Measurements from ENCODE around the gene TRIO.
A peak's percentile ranks its signal among the peaks of the same experiment; 100 is the strongest.

TRIO gene

DNA sequence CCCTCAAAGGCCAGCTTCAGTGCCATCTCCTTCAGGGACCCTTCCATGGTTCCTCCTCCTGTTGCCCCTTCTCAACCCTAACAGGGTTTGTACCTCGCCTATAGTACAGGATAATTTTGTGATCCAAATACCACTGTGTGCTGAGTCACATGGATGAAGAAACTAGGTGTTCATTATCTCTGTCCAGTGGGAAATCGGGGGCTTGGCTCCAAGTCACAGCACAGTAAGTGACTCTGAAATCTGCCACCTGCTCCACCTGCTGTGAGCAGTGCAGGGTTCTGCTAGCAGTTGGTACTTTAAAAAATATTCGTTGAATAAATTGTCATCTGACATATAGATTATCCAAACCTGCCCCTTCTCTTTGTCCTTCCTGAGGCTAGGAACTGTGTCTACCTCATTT, 315.3 kb downstream of the TRIO start:
- Histone ChIP-seq H3K4me1 (ENCODE audit: control insufficient read depth in 1 of 2, insufficient read depth in 1 of 2, low read depth in 1 of 2, low read length in 1 of 2) (peaks cover 4% of the 10 kb centered on the region in 2 experiments), H3K27me3 (no peaks in the 10 kb centered on the region), H3K36me3 (no peaks in the 10 kb centered on the region), H3K4me3 (ENCODE audit: low read depth in 1 of 2, low read length in 1 of 2) (no peak overlapping the region), H3K9me3 (no peaks in the 10 kb centered on the region), H3K27ac (no peak overlapping the region)
- no peak for TF ChIP-seq CTCF (IDR thresholded peaks at IDR 0.05)

DNA sequence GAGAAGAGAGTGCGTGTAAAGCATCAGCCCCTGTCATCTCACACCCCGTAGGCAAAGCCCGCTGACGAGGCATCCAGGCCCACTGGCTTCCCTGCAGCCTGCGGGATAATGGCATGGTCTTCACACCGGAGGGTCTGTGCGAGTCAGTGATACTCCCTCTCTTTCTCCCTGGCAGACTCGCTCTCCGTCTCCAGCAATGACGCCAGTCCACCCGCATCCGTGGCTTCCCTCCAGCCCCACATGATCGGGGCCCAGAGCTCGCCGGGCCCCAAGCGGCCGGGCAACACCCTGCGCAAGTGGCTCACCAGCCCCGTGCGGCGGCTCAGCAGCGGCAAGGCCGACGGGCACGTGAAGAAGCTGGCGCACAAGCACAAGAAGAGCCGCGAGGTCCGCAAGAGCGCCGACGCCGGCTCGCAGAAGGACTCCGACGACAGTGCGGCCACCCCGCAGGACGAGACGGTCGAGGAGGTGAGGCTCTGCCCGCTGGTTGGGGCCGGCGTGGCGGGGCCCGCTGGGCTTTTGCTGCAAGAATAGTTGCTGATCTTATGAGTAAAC, 317.8 kb downstream of the TRIO start:
- Histone ChIP-seq H3K27ac (no peak overlapping the region), H3K36me3 (no peaks in the 10 kb centered on the region), H3K4me1 (ENCODE audit: control insufficient read depth in 1 of 2, insufficient read depth in 1 of 2, low read depth in 1 of 2, low read length in 1 of 2) (peaks cover 26 to 27% of the 10 kb centered on the region in 2 experiments), H3K27me3 (no peaks in the 10 kb centered on the region), H3K9me3 (no peaks in the 10 kb centered on the region), H3K4me3 (ENCODE audit: low read depth in 1 of 2, low read length in 1 of 2) (no peak overlapping the region)
- TF ChIP-seq CTCF (IDR thresholded peaks at IDR 0.05): no peak

- H3K27me3 ChIP-seq: no peaks in the 10 kb centered on the region
- H3K27ac ChIP-seq: peak overlapping the region; percentile 77
- H3K36me3 ChIP-seq: no peaks in the 10 kb centered on the region
- H3K9me3 ChIP-seq: no peaks in the 10 kb centered on the region
- no peak overlapping the region for H3K4me3 ChIP-seq (ENCODE audit: low read depth in 1 of 2, low read length in 1 of 2)
- peaks cover 26 to 27% of the 10 kb centered on the region in 2 experiments for H3K4me1 ChIP-seq (ENCODE audit: control insufficient read depth in 1 of 2, insufficient read depth in 1 of 2, low read depth in 1 of 2, low read length in 1 of 2)
- no peak for TF ChIP-seq CTCF (IDR thresholded peaks at IDR 0.05)
These were observed 319.5 kb downstream of the TRIO start for GRCh38 chr5:14462681-14463080.

DNA sequence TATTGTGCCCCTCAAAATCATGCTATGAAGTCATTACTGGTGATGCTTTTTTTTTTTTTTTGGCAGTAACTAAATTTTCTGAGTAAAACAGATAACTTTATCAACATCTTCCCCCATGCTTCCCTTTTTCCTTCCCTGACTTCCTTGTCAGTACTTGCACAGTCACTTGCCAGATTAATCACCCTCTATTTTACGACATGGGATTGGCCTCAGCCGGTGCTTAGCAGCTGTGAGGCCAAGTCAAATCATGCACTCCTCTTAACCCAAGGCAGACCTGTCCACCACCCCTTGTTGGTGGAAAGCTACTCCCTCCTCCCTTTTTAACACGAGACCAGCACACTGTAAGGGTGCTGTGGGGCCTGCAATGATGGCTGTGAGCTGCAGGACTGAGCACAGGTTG, 320.5 kb downstream of the TRIO start:
- no peaks in the 10 kb centered on the region for H3K27me3 ChIP-seq
- H3K36me3 ChIP-seq: no peaks in the 10 kb centered on the region
- H3K27ac ChIP-seq: peak overlapping the region; percentile 77
- no peak for TF ChIP-seq CTCF (IDR thresholded peaks at IDR 0.05)
- H3K4me3 ChIP-seq (ENCODE audit: low read depth in 1 of 2, low read length in 1 of 2): no peak overlapping the region
- peaks cover 26 to 27% of the 10 kb centered on the region in 2 experiments for H3K4me1 ChIP-seq (ENCODE audit: control insufficient read depth in 1 of 2, insufficient read depth in 1 of 2, low read depth in 1 of 2, low read length in 1 of 2)
- H3K9me3 ChIP-seq: no peaks in the 10 kb centered on the region

DNA sequence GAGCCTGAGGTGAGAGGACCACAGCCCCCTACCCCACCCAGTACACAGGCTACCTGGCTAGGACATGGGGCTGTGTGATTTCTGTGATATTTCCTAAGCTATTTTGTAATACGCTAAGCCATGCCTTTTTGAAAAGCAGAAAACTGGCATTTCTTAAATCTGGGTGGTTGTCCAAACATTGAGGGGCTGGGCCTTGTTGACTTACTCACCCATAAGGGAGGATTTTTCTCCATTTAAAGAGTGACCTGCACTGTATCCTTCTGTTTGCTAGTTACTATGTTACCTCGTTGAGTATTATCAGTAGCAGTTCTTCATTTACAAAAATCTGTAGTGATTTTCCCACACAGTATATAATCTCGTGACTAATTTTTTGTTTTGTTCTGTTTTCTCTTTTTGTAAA, 321.0 kb downstream of the TRIO start:
- Histone ChIP-seq H3K4me3 (ENCODE audit: low read depth in 1 of 2, low read length in 1 of 2) (no peak overlapping the region), H3K9me3 (no peaks in the 10 kb centered on the region), H3K36me3 (no peaks in the 10 kb centered on the region), H3K27me3 (no peaks in the 10 kb centered on the region), H3K4me1 (ENCODE audit: control insufficient read depth in 1 of 2, insufficient read depth in 1 of 2, low read depth in 1 of 2, low read length in 1 of 2) (peaks cover 26 to 27% of the 10 kb centered on the region in 2 experiments), H3K27ac (peak overlapping the region; percentile 77)
- TF ChIP-seq CTCF (IDR thresholded peaks at IDR 0.05): no peak

Measured in neutrophil (primary cell).